SK-N-SH (cell line): Measurements from ENCODE around the gene ULK3. TPM values are rescaled to one million over a fixed set of nuclear protein-coding genes. Genes with fewer than 3 reads are reported as not detected.

Experiments
- CTCF ChIA-PET: fragments of 300-600, 350-600 bp; formaldehyde crosslinking; extraction: SDS; loops from one replicate; lab custom pipeline; 2021; lab: Yijun Ruan, JAX
- POLR2A ChIA-PET: fragments of 350-600 bp; sonication (Branson Sonifier 250); formaldehyde crosslinking; extraction: SDS; loops from one replicate; lab custom pipeline; 2020; ENCODE audit warnings: antibody characterized with exemption, inconsistent platforms; lab: Yijun Ruan, JAX
- DNase-seq: peaks from one replicate; pipeline ENCODE4 v3.0.0; 2012
- H2AFZ ChIP-seq: fragments of 200-600 bp; sonication (generic); 2 replicates; pipeline ENCODE4 v1.8.1; 2016; ENCODE audit warnings: antibody characterized with exemption, mild to moderate bottlenecking, low read depth
- H3F3A ChIP-seq: fragments of 200-600 bp; sonication (generic); replicated peaks from 2 replicates; pipeline ENCODE3; 2016; ENCODE audit warnings: antibody characterized with exemption, mild to moderate bottlenecking; ENCODE audit not compliant: insufficient read depth
- H3K27ac ChIP-seq, 2 experiments: fragments of 200-500 bp in 1 of 2; fragments of 200-600 bp in 1 of 2; sonication (Bioruptor generic) in 1 of 2; sonication (generic), shearing (Covaris generic) in 1 of 2; 2 replicates each; pipeline versions ENCODE4 v1.5.1 to v1.6.1; 2014 to 2016; ENCODE audit warnings: low read depth in 2 of 2, inconsistent platforms in 1 of 2, low read length in 1 of 2, mild to moderate bottlenecking in 1 of 2, mixed read lengths in 1 of 2
- H3K27me3 ChIP-seq: fragments of 200-600 bp; sonication (generic), shearing (Covaris generic); 2 replicates; pipeline ENCODE4 v1.6.1; 2016; ENCODE audit warnings: mixed run types; ENCODE audit not compliant: insufficient read depth
- H3K36me3 ChIP-seq, 2 experiments: fragments of 200-500 bp in 1 of 2; fragments of 200-600 bp in 1 of 2; sonication (Bioruptor generic) in 1 of 2; sonication (generic) in 1 of 2; replicated peaks in 1 of 2; 2 replicates each; pipeline versions ENCODE3 to v1.5.1; 2014 to 2016; ENCODE audit warnings: low read length in 1 of 2, mild to moderate bottlenecking in 1 of 2; ENCODE audit not compliant: insufficient read depth in 2 of 2, control insufficient read depth in 1 of 2
- H3K4me1 ChIP-seq, 2 experiments: fragments of 200-500 bp in 1 of 2; fragments of 200-600 bp in 1 of 2; sonication (Bioruptor generic) in 1 of 2; sonication (generic), shearing (Covaris generic) in 1 of 2; 2 replicates each; pipeline versions ENCODE4 v1.5.1 to v1.6.1; 2014 to 2016; ENCODE audit warnings: low read depth in 1 of 2, low read length in 1 of 2, mixed run types in 1 of 2; ENCODE audit not compliant: insufficient read depth in 2 of 2, control insufficient read depth in 1 of 2
- H3K4me2 ChIP-seq: fragments of 200-600 bp; sonication (generic), shearing (Covaris generic); 2 replicates; pipeline ENCODE4 v1.6.1; 2017; ENCODE audit warnings: mixed run types
- H3K4me3 ChIP-seq, 2 experiments: fragments of 200-500 bp in 1 of 2; fragments of 200-600 bp in 1 of 2; sonication (Bioruptor generic) in 1 of 2; sonication (generic), shearing (Covaris generic) in 1 of 2; 2 replicates each; pipeline versions ENCODE4 v1.5.1 to v1.8.1; 2014 to 2016; ENCODE audit warnings: low read depth in 2 of 2, inconsistent platforms in 1 of 2, low read length in 1 of 2, mild to moderate bottlenecking in 1 of 2, mixed read lengths in 1 of 2, moderate library complexity in 1 of 2
- H3K79me2 ChIP-seq: fragments of 200-600 bp; sonication (generic); 2 replicates; pipeline ENCODE4 v1.8.1; 2017; ENCODE audit warnings: mild to moderate bottlenecking; ENCODE audit not compliant: insufficient read depth
- H3K9ac ChIP-seq: fragments of 200-600 bp; sonication (generic); 2 replicates; pipeline ENCODE4 v1.6.1; 2017; ENCODE audit warnings: mixed run types
- H3K9me2 ChIP-seq: fragments of 200-600 bp; sonication (generic); 2 replicates; pipeline ENCODE4 v1.6.1; 2017; ENCODE audit warnings: mixed run types
- H3K9me3 ChIP-seq: fragments of 200-600 bp; sonication (generic); 2 replicates; pipeline ENCODE4 v1.6.1; 2017; ENCODE audit warnings: mixed run types, mild to moderate bottlenecking, moderate library complexity
- H4K20me1 ChIP-seq: fragments of 200-600 bp; sonication (generic); 2 replicates; pipeline ENCODE4 v1.6.1; 2017; ENCODE audit warnings: mild to moderate bottlenecking, mixed run types; ENCODE audit not compliant: insufficient read depth
- CHD2 ChIP-seq: fragments of 150-350 bp; IDR thresholded peaks from 2 replicates; pipeline ENCODE4 v1.6.1; 2018; ENCODE audit warnings: low read length; ENCODE audit not compliant: partially characterized antibody
- EP300 ChIP-seq, 2 experiments: IDR thresholded peaks; 2 replicates each; pipeline versions ENCODE4 v1.4.0 to v1.6.1; 2012; ENCODE audit warnings: borderline replicate concordance in 1 of 2, low read depth in 1 of 2, low read length in 1 of 2
- FOXM1 ChIP-seq: IDR thresholded peaks from 2 replicates; pipeline ENCODE4 v1.4.0; 2012; ENCODE audit warnings: low read depth, mild to moderate bottlenecking
- GABPA ChIP-seq: IDR thresholded peaks from 2 replicates; pipeline ENCODE4 v1.4.0; 2012; ENCODE audit warnings: low read depth, mild to moderate bottlenecking
- GATA2 ChIP-seq: sonication (generic); formaldehyde crosslinking; IDR thresholded peaks from 2 replicates; pipeline ENCODE4 v1.5.0; 2020; ENCODE audit warnings: mild to moderate bottlenecking, missing genetic modification reagents
- POLR2AphosphoS5 ChIP-seq: IDR thresholded peaks from 2 replicates; pipeline ENCODE4 v1.6.1; 2012; ENCODE audit warnings: low read depth, low read length
- REST ChIP-seq: IDR thresholded peaks from 2 replicates; pipeline ENCODE4 v1.6.1; 2012; ENCODE audit warnings: mild to moderate bottlenecking, low read depth, low read length, moderate library complexity
- TCF12 ChIP-seq: IDR thresholded peaks from 2 replicates; pipeline ENCODE4 v1.4.0; 2012
- USF2 ChIP-seq: fragments of 150-350 bp; IDR thresholded peaks from 2 replicates; pipeline ENCODE4 v1.6.1; 2017; ENCODE audit warnings: antibody characterized with exemption, low read length, low read depth, borderline replicate concordance
- WGBS: methylation state at CpG from one replicate; pipeline ENCODE4 v1.1.6; 2017; ENCODE audit warnings: low lambda C conversion rate; 5-methylcytosine and 5-hydroxymethylcytosine counted together
- polyA plus RNA-seq, 3 experiments: library from polyadenylated mRNA; depleted of rRNA; stranded (reverse); fragments of >200 nt; gene quantifications; 2 replicates each; pipeline ENCODE4 v1.2.3, GENCODE V29; 2012

The ULK3 gene
- polyA plus RNA-seq, 1 of the 3 experiments (the other 2 are of a cell fraction), result 41.3 TPM

- H3K27ac ChIP-seq, result no peak overlapping the region
- no peaks in the 10 kb centered on the region for H3K9me2 ChIP-seq
- DNase-seq, result peak; percentile 47
- no peak overlapping the region for H3K4me3 ChIP-seq
- CTCF ChIA-PET, result interaction anchor here (0.7 to 10.2 kb wide), 12 partner anchors 10 to 192 kb away, joined by 3 to 82 read pairs (median 8); partner anchors contain the start of gene ULK3
- no peaks in the 10 kb centered on the region for H3K9me3 ChIP-seq
- H3K4me1 ChIP-seq, result peaks cover 0 to 17% of the 10 kb centered on the region in 2 experiments; a peak in 1 of 4 replicates
- POLR2A ChIA-PET, result no interaction called here
- no peak overlapping the region for H2AFZ ChIP-seq
- H3K9ac ChIP-seq, result no peak overlapping the region
- H3K36me3 ChIP-seq, result no peaks in the 10 kb centered on the region
- peaks cover 24% of the 10 kb centered on the region; the same call in 1 of the 2 replicates for H3K27me3 ChIP-seq
- TF ChIP-seq FOXM1 (no peak), USF2 (no peak), GATA2 (CRISPR knock-in tag) (no peak), POLR2AphosphoS5 (no peak), GABPA (no peak), CHD2 (no peak), EP300 (IDR thresholded peaks at IDR 0.05; ENCODE audit: borderline replicate concordance in 1 of 2, low read depth in 1 of 2, low read length in 1 of 2) (no peak)
- TF ChIP-seq, all 33 proteins: peak for 0
- WGBS, result 51% methylated on average over 17 of the region's 21 CpGs
- Histone ChIP-seq H3K4me2 (no peak overlapping the region), H3K79me2 (no peaks in the 10 kb centered on the region), H3F3A (no peaks in the 10 kb centered on the region), H4K20me1 (no peaks in the 10 kb centered on the region)
Observed at GRCh38 chr15:74826921-74827320, 16.0 kb downstream of the ULK3 start.

GRCh38 chr15:74826364-74826819, 16.6 kb downstream of the ULK3 start, which contains the start of gene CPLX3:
CPLX3 (plus strand) TSS chr15:74826627; CDS start chr15:74826704, 77 bp downstream.
- Histone ChIP-seq H3K9me2 (no peaks in the 10 kb centered on the region), H3K9ac (no peak within 1 kb of the TSS), H3K79me2 (no peaks in the 10 kb centered on the region), H3K27me3 (peaks cover 24% of the 10 kb centered on the region; the same call in 1 of the 2 replicates), H3K9me3 (no peaks in the 10 kb centered on the region), H3K36me3 (no peaks in the 10 kb centered on the region), H3K27ac (no peak within 1 kb of the TSS), H3F3A (no peaks in the 10 kb centered on the region), H3K4me3 (no peak within 1 kb of the TSS), H3K4me2 (no peak within 1 kb of the TSS), H2AFZ (no peak within 1 kb of the TSS), H4K20me1 (no peaks in the 10 kb centered on the region)
- ChIA-PET CTCF (interaction anchor here (1.2 to 10.2 kb wide), 8 partner anchors 9 to 191 kb away, joined by 3 to 82 read pairs (median 9); no protein-coding TSS in a partner anchor), POLR2A (no interaction called here)
- peak; percentile 62 for DNase-seq
- 25% methylated on average over 38 of the region's 44 CpGs for WGBS
- no peak for TF ChIP-seq TCF12
- TF ChIP-seq REST, result peak; percentile 93
- TF ChIP-seq, all 33 proteins: peak for 1
- peaks cover 0 to 20% of the 10 kb centered on the region in 2 experiments; a peak in 1 of 4 replicates for H3K4me1 ChIP-seq
